Astrocyte of the cerebellum (primary cell): ENCODE results near the gene CYCS.

Source experiments
- DNase-seq: peaks from one replicate; pipeline ENCODE4 v3.0.0-alpha.2; 2011; ENCODE audit warnings: low read depth
- H3K4me3 ChIP-seq: 2 replicates; pipeline ENCODE4 v1.5.1; 2011; ENCODE audit warnings: mild to moderate bottlenecking, low read depth, low read length, moderate library complexity
- in situ Hi-C: cut with HindIII; loops from 2 replicates; pipeline ENCODE4 v1.10.0; 2017; ENCODE audit warnings: low sequenced_read_pairs
- TF ChIP-seq, protein P1 (sequence below): IDR thresholded peaks from 2 replicates; pipeline ENCODE4 v1.5.1; 2012; ENCODE audit warnings: low read length, low read depth, moderate library complexity, mild to moderate bottlenecking; ENCODE audit errors: missing control alignments

Gene CYCS

GRCh38 chr7:25125137-25125946 is at the start of gene CYCS:
TSS of gene CYCS (minus strand) at chr7:25125260. CDS start at chr7:25124119, 1,141 bp downstream.
- in situ Hi-C loops = no loop called here

GRCh38 chr7:25173184-25173583 is 48.1 kb upstream of the CYCS start:
- TF ChIP-seq, protein P1, sequence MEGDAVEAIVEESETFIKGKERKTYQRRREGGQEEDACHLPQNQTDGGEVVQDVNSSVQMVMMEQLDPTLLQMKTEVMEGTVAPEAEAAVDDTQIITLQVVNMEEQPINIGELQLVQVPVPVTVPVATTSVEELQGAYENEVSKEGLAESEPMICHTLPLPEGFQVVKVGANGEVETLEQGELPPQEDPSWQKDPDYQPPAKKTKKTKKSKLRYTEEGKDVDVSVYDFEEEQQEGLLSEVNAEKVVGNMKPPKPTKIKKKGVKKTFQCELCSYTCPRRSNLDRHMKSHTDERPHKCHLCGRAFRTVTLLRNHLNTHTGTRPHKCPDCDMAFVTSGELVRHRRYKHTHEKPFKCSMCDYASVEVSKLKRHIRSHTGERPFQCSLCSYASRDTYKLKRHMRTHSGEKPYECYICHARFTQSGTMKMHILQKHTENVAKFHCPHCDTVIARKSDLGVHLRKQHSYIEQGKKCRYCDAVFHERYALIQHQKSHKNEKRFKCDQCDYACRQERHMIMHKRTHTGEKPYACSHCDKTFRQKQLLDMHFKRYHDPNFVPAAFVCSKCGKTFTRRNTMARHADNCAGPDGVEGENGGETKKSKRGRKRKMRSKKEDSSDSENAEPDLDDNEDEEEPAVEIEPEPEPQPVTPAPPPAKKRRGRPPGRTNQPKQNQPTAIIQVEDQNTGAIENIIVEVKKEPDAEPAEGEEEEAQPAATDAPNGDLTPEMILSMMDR = no peak
- in situ Hi-C loops = no loop called here
- DNase-seq = no peak
- H3K4me3 ChIP-seq = no peak overlapping the region

More at GRCh38 chr7:25125137-25125946, at the start of gene CYCS:
- peak within 1 kb of the TSS; percentile 77 for H3K4me3 ChIP-seq
- DNase-seq = peak; percentile 99
- TF ChIP-seq, protein P1 = no peak

DNA sequence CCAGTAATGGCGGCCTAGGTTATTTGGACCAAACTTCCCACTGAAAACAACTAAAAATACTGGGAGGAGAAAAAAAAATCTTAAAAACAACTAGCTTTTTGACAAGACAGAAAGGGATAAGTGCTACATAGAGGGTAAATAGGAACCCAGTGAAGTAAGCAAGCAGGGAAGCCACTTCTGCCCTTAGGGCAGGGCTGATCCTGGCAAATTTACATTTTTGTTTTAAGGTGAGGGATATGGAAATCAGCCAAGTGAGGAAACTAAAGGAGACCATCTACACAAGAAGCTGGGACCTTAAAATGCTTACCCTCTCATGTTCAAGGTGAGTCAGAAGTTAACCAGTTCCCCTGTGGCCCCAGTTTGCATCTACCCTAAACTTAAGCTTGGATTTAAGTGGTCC is 46.5 kb upstream of the CYCS start:
- in situ Hi-C loops = no loop called here
- DNase-seq = no peak
- TF ChIP-seq, protein P1 = no peak
- H3K4me3 ChIP-seq = no peak overlapping the region

- in situ Hi-C loops = no loop called here
- no peak overlapping the region for H3K4me3 ChIP-seq
- TF ChIP-seq, protein P1 = no peak
- DNase-seq = no peak
Observed at GRCh38 chr7:25171071-25171470, 46.0 kb upstream of the CYCS start.

GRCh38 chr7:25169683-25170082 is 44.6 kb upstream of the CYCS start:
- TF ChIP-seq, protein P1 = no peak
- H3K4me3 ChIP-seq = no peak overlapping the region
- no peak for DNase-seq
- in situ Hi-C loops = no loop called here

- TF ChIP-seq, protein P1 = no peak
- H3K4me3 ChIP-seq = no peak overlapping the region
- no peak for DNase-seq
- in situ Hi-C loops = no loop called here
Observed at GRCh38 chr7:25168145-25168544, 43.1 kb upstream of the CYCS start.
